Choroid plexus epithelial cell (primary cell): ENCODE measurements around the gene LRRN2.

Experiments used
- DNase-seq: peaks from one replicate; pipeline ENCODE4 v3.0.0-alpha.2; 2010; ENCODE audit warnings: low read depth
- H3K4me3 ChIP-seq: 2 replicates; pipeline ENCODE4 v1.5.1; 2011; ENCODE audit warnings: low read depth, mild to moderate bottlenecking, control low read depth, low read length, moderate library complexity
- TF ChIP-seq, protein P1 (sequence below): conservative IDR thresholded peaks from 2 replicates; pipeline ENCODE4 v1.5.1; 2011; ENCODE audit warnings: low read depth, mild to moderate bottlenecking, control low read depth, inconsistent platforms, low read length, moderate library complexity

Gene LRRN2

DNA sequence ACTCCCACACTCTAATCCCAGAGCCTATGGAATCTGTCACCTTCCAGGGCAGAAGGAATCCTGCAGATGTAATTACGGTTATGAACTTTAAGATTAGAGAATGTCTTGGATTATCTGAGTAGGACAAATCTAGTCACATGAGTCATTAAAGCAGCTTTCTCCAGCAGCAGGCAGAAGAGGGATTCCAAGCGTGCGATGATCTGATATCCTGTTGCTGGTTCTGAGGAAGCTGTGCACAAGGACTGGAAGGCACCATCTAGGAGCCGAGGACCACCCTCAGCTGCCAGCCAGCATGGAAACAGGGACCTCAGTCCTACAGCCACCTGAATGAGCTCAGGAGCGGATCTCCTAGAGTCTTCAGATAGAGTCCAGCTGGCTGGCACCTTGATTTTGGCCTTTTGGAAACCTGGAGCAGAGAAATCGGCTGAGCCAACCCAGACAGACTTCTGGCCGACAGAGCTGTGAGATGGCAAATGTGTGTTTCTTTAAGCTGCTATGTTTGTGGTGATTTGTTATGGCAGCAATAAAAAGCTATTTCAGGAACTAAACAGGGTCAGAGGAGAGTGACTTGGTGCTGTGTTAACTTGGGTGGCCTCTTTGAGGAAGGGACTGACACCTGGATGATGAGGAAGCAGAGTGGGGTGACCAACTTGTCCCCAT lies 34.5 kb downstream of the LRRN2 start:
- H3K4me3 ChIP-seq: no peak overlapping the region
- TF ChIP-seq, protein P1, sequence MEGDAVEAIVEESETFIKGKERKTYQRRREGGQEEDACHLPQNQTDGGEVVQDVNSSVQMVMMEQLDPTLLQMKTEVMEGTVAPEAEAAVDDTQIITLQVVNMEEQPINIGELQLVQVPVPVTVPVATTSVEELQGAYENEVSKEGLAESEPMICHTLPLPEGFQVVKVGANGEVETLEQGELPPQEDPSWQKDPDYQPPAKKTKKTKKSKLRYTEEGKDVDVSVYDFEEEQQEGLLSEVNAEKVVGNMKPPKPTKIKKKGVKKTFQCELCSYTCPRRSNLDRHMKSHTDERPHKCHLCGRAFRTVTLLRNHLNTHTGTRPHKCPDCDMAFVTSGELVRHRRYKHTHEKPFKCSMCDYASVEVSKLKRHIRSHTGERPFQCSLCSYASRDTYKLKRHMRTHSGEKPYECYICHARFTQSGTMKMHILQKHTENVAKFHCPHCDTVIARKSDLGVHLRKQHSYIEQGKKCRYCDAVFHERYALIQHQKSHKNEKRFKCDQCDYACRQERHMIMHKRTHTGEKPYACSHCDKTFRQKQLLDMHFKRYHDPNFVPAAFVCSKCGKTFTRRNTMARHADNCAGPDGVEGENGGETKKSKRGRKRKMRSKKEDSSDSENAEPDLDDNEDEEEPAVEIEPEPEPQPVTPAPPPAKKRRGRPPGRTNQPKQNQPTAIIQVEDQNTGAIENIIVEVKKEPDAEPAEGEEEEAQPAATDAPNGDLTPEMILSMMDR: no peak
- DNase-seq: no peak

DNA sequence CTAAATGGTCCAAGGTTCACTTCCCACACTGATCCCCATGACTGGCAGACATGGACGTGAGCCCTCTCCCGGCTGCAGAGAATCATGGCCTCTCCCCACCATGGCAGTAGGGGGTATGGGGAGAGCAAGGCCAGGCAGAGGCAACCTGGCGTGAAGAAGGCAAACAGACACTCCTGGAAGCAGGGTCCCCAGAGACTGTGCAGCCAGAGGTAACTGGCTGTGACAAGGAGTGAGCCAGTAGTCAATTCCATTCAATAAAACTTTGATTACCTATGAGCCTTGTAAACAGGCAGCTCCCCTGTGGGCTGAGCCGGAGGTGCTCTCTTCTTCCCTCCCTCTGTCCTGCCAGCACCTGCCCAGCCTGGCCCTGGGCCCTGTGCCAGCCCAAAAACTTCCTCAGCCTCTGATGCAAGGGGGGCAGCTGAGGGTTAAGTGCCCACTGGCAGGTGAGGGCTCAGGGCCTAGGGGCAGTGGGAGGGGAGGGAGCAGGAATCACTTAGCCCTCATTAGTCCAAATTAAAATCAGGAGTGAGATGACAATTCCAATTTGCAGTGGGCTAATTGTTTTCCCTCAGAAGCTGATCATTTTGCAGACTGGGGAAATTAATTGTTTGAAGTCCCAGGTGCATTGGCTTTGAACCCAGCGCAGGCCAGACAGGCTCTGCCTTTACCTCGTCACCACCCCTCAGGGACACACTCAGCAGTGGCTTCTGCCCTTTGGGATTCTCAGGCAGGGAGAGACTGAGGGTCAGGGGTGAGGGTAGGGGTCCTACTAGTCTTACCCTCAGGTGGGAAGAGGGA lies 35.6 kb downstream of the LRRN2 start:
- no peak overlapping the region for H3K4me3 ChIP-seq
- no peak for DNase-seq
- TF ChIP-seq, protein P1: no peak

DNA sequence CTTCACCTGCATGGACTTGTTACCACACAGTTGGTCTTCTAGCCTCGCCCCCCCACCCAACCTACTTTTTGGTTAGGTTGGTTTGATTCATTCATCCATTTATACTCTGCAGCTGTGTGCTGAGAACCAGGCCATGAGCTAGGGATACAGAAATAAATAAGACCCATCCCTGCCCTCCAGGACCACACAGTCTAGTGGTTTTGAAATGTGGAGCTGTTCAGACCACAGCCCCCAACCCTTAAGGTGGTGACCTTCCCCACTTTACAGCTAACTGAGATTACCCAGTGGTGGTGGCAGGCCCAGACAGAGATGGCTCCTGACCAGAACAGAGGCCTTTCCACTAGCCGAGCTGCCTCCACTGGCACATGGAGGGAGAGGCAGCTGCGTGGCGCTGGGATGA lies 37.0 kb downstream of the LRRN2 start:
- TF ChIP-seq, protein P1: no peak
- H3K4me3 ChIP-seq: no peak overlapping the region
- DNase-seq: no peak

DNA sequence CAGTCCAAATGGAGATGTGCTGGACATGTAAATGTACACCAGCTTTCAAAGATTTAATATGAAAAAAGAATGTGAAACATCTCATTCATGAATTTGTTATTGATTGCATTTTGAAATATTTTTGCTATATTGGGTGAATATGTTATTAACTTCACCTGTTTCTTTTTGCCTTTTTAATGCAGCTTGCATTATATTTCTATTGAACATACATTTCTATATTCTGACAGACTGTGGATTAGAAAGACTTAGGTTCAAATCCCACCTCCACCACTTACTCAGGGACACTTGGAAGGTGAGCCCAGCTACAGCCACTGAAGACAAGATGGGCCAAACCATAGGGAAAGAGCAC lies 37.8 kb downstream of the LRRN2 start:
- no peak for DNase-seq
- H3K4me3 ChIP-seq: no peak overlapping the region
- TF ChIP-seq, protein P1: no peak

DNA sequence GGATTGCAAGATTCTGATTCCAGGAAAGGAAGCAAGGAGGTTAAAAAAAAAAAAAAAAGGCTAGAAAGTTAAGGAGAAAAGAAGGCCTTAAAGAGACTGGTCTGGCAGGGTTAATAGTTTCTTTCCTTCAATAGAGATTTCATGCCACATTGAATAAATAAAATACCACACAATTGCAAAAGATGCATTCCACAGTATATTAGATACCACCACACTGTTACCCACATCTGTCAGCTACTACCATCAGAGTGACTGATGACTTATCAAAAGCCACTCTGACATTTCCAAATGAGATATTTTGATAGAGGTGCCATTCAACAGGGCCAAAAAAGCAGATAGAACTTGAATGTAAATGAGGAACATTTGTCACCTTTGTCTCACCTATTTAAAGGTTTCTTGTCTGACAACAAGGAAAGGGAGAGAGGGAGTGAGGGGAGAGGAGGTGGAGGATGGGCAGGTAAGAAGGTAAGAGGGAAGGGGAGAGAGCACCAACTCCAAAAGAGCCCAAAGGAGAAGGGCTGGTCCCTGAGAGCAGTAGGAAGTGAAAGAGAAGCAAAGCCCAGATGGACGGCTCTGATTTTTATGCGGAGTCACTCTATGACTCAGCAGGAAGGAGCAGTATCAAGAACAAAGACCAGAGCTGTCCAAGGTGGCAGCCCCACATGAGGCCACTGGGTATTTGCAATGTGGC lies 38.3 kb downstream of the LRRN2 start:
- DNase-seq: peak; percentile 78
- TF ChIP-seq, protein P1: no peak

DNA sequence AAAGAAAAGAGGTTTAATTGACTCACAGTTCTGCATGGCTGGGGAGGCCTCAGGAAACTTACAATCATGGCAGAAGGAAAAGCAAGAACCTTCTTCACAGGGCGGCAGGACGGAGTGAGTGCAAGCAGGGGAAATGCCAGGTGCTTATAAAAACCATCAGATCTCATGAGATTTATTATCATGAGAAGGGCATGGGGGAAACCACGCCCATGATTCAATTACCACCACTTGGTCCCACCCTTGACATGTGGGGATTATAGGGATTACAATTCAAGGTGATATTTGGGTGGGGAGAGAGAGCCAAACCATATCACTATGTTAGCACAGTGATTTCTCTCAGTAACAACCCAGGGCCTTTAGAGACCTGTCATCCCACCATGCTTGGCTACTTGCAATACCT lies 39.9 kb downstream of the LRRN2 start:
- TF ChIP-seq, protein P1: no peak
- no peak for DNase-seq
- no peak overlapping the region for H3K4me3 ChIP-seq

More for the DNA sequence above, 38.3 kb downstream of the LRRN2 start:
- no peak overlapping the region for H3K4me3 ChIP-seq
